Esophagus muscularis mucosa (tissue), 4 donors: ENCODE measurements around the gene ZNF483. TPM values are rescaled to one million over a fixed set of nuclear protein-coding genes. Genes with fewer than 3 reads are reported as not detected.

Experiments
- DNase-seq: peaks from one replicate; pipeline ENCODE4 v3.0.0-alpha.2; 2017; ENCODE audit errors: extremely low spot score
- H3K27ac ChIP-seq, 4 donors: fragments of 200-600 bp; sonication (generic); replicated peaks in 1 of 4; 1 replicate in 3 of 4; 2 replicates in 1 of 4; pipeline ENCODE4 v1.5.1; 2016 to 2019; ENCODE audit warnings: mild to moderate bottlenecking in 1 of 4
- H3K27me3 ChIP-seq, 4 donors: fragments of 200-600 bp; sonication (generic); one replicate each; pipeline versions ENCODE4 v1.5.1 to v1.6.0; 2016 to 2019
- H3K36me3 ChIP-seq, 4 donors: fragments of 200-600 bp; sonication (generic); one replicate each; pipeline ENCODE4 v1.5.1; 2016 to 2019
- H3K4me1 ChIP-seq, 4 donors: fragments of 200-600 bp; sonication (generic); one replicate each; pipeline ENCODE4 v1.5.1; 2016 to 2019
- H3K4me3 ChIP-seq, 4 donors: fragments of 200-600 bp; sonication (generic); 1 replicate in 2 of 4; 2 replicates in 2 of 4; pipeline ENCODE4 v1.5.1; 2016 to 2019; ENCODE audit warnings: mild to moderate bottlenecking in 4 of 4, moderate library complexity in 1 of 4
- H3K9me3 ChIP-seq, 4 donors: fragments of 200-600 bp; sonication (generic); 1 replicate in 3 of 4; 2 replicates in 1 of 4; pipeline ENCODE4 v1.5.1; 2016 to 2019
- CTCF ChIP-seq, 3 experiments: fragments of 200-600 bp in 2 of 3; fragments of 450-650 bp in 1 of 3; sonication (generic) in 2 of 3; IDR thresholded peaks; one replicate each; pipeline ENCODE4 v1.5.1; 2017 to 2019; ENCODE audit warnings: antibody characterized with exemption in 3 of 3, mild to moderate bottlenecking in 2 of 3, moderate library complexity in 1 of 3
- EP300 ChIP-seq: sonication (generic); formaldehyde crosslinking; IDR thresholded peaks from one replicate; pipeline ENCODE4 v1.6.1; 2017; ENCODE audit warnings: antibody characterized with exemption
- POLR2A ChIP-seq: fragments of 450-650 bp; IDR thresholded peaks from one replicate; pipeline ENCODE4 v1.6.1; 2017; ENCODE audit warnings: antibody characterized with exemption, moderate library complexity, mild to moderate bottlenecking, low read depth
- POLR2AphosphoS5 ChIP-seq, 2 donors: sonication (generic); formaldehyde crosslinking; IDR thresholded peaks; one replicate each; pipeline ENCODE4 v1.6.1; 2017; ENCODE audit warnings: antibody characterized with exemption in 2 of 2
- WGBS: methylation state at CpG from one replicate; pipeline ENCODE4 v1.1.5; 2018; 5-methylcytosine and 5-hydroxymethylcytosine counted together
- intact Hi-C: fragments of 100-400 bp; cut with DNase I; formaldehyde crosslinking; loops from one replicate; pipeline ENCODE4 v1.15.1; 2023
- total RNA-seq, 4 donors: library from RNA; depleted of rRNA; stranded (reverse); fragments of >200 nt; gene quantifications; one replicate each; pipeline versions ENCODE4 v1.1.0 to v1.2.1, GENCODE V29; 2016

ZNF483 gene
- total RNA-seq, 4 donors from 2014 or later, result 11.0 to 15.0 (median 14.5) TPM

- WGBS, result 90% methylated on average over 16 of the region's 16 CpGs
- Histone ChIP-seq H3K4me1 (peaks cover 3 to 7% (median 6%) of the 10 kb centered on the region in 4 donors), H3K9me3 (no peaks in the 10 kb centered on the region), H3K27me3 (peaks cover 0 to 22% (median 0%) of the 10 kb centered on the region in 4 donors), H3K4me3 (no peak overlapping the region), H3K27ac (no peak overlapping the region), H3K36me3 (no peaks in the 10 kb centered on the region)
- no peak for DNase-seq
- TF ChIP-seq CTCF (IDR thresholded peaks at IDR 0.05) (no peak), POLR2A (no peak), POLR2AphosphoS5 (IDR thresholded peaks at IDR 0.05) (no peak), EP300 (no peak)
- intact Hi-C loops, result no loop called here
Observed at GRCh38 chr9:111604054-111604615, 79.2 kb downstream of the ZNF483 start.

GRCh38 chr9:111605041-111605559 is 80.1 kb downstream of the ZNF483 start:
- Histone ChIP-seq H3K4me1 (peaks cover 0 to under 1% (median under 1%) of the 10 kb centered on the region in 4 donors), H3K27ac (no peak overlapping the region), H3K27me3 (peaks cover 0 to 22% (median 0%) of the 10 kb centered on the region in 4 donors), H3K36me3 (no peaks in the 10 kb centered on the region), H3K4me3 (no peak overlapping the region), H3K9me3 (no peaks in the 10 kb centered on the region)
- intact Hi-C loops, result no loop called here
- WGBS, result 89% methylated on average over 9 of the region's 9 CpGs
- DNase-seq, result no peak
- TF ChIP-seq CTCF (IDR thresholded peaks at IDR 0.05) (no peak), POLR2A (no peak), POLR2AphosphoS5 (IDR thresholded peaks at IDR 0.05) (no peak), EP300 (no peak)

- Histone ChIP-seq H3K4me3 (no peak overlapping the region), H3K36me3 (no peaks in the 10 kb centered on the region), H3K4me1 (no peaks in the 10 kb centered on the region), H3K27me3 (peaks cover 0 to 43% (median 0%) of the 10 kb centered on the region in 4 donors), H3K27ac (no peak overlapping the region), H3K9me3 (no peaks in the 10 kb centered on the region)
- DNase-seq, result no peak
- no peak for TF ChIP-seq CTCF (IDR thresholded peaks at IDR 0.05)
- TF ChIP-seq POLR2A, result no peak
- TF ChIP-seq EP300, result no peak
- no peak for TF ChIP-seq POLR2AphosphoS5 (IDR thresholded peaks at IDR 0.05)
- intact Hi-C loops, result no loop called here
- 75% methylated on average over 5 of the region's 5 CpGs for WGBS
Observed at GRCh38 chr9:111610149-111610548, 85.2 kb downstream of the ZNF483 start.

- H3K9me3 ChIP-seq, result no peaks in the 10 kb centered on the region
- H3K4me3 ChIP-seq, result no peak overlapping the region
- 88% methylated on average over 7 of the region's 7 CpGs for WGBS
- peaks cover 0 to 43% (median 0%) of the 10 kb centered on the region in 4 donors for H3K27me3 ChIP-seq
- H3K36me3 ChIP-seq, result no peaks in the 10 kb centered on the region
- intact Hi-C loops, result no loop called here
- H3K4me1 ChIP-seq, result no peaks in the 10 kb centered on the region
- no peak for DNase-seq
- no peak overlapping the region for H3K27ac ChIP-seq
- TF ChIP-seq EP300 (no peak), CTCF (IDR thresholded peaks at IDR 0.05) (no peak), POLR2AphosphoS5 (IDR thresholded peaks at IDR 0.05) (no peak), POLR2A (no peak)
Observed at GRCh38 chr9:111610845-111611244, 85.9 kb downstream of the ZNF483 start.
